Chondrocyte (in vitro differentiated cells): Measurements from ENCODE around the gene PPIE. TPM values are rescaled to one million over a fixed set of nuclear protein-coding genes. Genes with fewer than 3 reads are reported as not detected.

ENCODE experiments used
- DNase-seq: peaks from one replicate; pipeline ENCODE4 v3.0.0; 2021; ENCODE audit warnings: mixed read lengths, low spot score
- H3K27ac Mint-ChIP-seq: one replicate; pipeline ENCODE4 v1.8.0; 2021; ENCODE audit warnings: mild to moderate bottlenecking, moderate library complexity, mixed read lengths; ENCODE audit not compliant: unreplicated experiment
- H3K27me3 Mint-ChIP-seq: 2 replicates; pipeline ENCODE4 v1.8.0; 2021; ENCODE audit warnings: low read depth, mixed read lengths
- H3K36me3 Mint-ChIP-seq: 2 replicates; pipeline ENCODE4 v1.8.0; 2021; ENCODE audit warnings: low read depth, mixed read lengths
- H3K4me1 Mint-ChIP-seq: 2 replicates; pipeline ENCODE4 v1.8.0; 2021; ENCODE audit warnings: low read depth, mild to moderate bottlenecking, mixed read lengths
- H3K4me3 Mint-ChIP-seq: one replicate; pipeline ENCODE4 v1.8.0; 2021; ENCODE audit warnings: mild to moderate bottlenecking, moderate library complexity, mixed read lengths; ENCODE audit not compliant: unreplicated experiment
- H3K9me3 Mint-ChIP-seq: 2 replicates; pipeline ENCODE4 v1.8.0; 2021; ENCODE audit warnings: low read depth, mixed read lengths
- total RNA-seq: library from RNA; stranded (reverse); gene quantifications from 3 replicates; pipeline ENCODE4 v1.2.1, GENCODE V29; 2021
- TF ChIP-seq, protein P1 (sequence below): fragments of 200-600 bp; sonication (generic); IDR thresholded peaks from 2 replicates; pipeline ENCODE4 v1.5.0; 2021; ENCODE audit warnings: antibody characterized with exemption, mild to moderate bottlenecking, moderate library complexity

PPIE gene
- total RNA-seq, 1 donor from 2014 or later = 31.5 TPM

DNA sequence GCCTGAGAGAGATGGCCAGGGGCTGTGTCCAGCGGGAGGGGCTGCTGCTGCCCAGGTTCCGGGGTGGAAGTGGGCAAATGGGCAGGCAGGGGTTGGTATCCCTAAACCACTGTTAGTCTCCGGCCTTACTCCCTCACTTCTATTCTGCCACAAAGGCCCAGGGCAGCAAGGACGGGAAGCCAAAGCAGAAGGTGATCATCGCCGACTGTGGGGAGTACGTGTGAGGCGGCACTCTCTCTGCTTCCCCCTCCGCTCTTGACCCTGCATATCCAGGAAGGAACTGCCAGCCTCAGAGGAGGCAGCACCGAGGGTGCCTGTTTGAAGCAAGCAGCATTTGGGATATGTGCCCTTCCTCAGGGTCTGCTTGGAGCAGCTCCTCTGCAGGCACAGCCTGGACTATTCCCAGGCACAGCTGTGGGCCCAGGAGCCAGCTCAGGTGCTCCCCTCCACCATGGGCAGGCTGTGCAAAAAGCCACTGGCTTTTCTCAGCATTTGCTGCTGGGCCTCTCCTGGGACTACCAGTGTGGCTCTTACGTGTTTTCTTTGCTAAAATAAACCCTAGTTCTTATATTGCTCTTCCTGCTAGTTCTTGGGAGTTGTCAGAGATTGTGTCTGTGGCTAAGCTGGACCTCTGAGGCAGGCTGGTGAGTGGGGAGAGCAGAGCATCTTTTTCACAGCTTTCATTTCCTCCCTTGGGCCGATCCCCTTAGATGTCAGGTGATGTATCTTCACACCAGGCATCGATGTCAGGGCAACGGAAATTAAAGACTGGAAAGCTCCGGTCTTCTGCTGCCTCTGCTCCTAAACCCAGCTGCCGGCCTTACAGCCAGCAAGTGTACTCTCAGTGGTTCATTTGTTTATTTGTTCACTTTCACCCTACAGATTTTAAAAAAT is 14.7 kb downstream of the PPIE start:
- H3K27ac Mint-ChIP-seq = peak overlapping the region; percentile 57
- no peak for DNase-seq
- H3K9me3 Mint-ChIP-seq = no peaks in the 10 kb centered on the region
- peaks cover 39% of the 10 kb centered on the region for H3K36me3 Mint-ChIP-seq
- peaks cover 3% of the 10 kb centered on the region for H3K4me1 Mint-ChIP-seq
- H3K4me3 Mint-ChIP-seq = no peak overlapping the region
- no peaks in the 10 kb centered on the region for H3K27me3 Mint-ChIP-seq
- TF ChIP-seq, protein P1, sequence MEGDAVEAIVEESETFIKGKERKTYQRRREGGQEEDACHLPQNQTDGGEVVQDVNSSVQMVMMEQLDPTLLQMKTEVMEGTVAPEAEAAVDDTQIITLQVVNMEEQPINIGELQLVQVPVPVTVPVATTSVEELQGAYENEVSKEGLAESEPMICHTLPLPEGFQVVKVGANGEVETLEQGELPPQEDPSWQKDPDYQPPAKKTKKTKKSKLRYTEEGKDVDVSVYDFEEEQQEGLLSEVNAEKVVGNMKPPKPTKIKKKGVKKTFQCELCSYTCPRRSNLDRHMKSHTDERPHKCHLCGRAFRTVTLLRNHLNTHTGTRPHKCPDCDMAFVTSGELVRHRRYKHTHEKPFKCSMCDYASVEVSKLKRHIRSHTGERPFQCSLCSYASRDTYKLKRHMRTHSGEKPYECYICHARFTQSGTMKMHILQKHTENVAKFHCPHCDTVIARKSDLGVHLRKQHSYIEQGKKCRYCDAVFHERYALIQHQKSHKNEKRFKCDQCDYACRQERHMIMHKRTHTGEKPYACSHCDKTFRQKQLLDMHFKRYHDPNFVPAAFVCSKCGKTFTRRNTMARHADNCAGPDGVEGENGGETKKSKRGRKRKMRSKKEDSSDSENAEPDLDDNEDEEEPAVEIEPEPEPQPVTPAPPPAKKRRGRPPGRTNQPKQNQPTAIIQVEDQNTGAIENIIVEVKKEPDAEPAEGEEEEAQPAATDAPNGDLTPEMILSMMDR = no peak

DNA sequence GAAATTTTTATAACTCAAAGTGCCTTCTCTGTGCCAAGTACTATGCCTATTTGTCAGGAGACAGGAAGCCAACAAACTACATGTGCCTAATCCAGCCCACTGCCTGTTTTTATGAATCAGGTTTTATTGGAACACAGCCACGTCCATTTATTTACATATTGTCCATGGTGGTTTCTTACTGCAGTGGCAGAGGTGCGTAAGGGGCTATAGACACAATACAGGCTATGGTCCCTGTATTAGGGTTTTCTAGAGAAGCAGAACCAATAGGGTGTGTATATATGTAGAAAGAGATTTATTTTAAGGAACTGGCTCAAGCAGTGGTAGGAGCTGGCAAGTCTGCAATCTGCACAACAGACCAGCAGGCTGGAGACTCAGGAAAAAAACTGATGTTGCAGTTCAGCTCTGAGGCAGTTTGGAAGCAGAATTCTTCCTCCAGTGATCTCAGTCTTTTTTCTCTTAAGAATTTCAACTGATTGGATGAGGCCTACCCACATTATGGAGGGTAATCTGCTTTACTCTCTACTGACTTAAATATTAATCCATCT is 15.4 kb downstream of the PPIE start:
- no peak overlapping the region for H3K4me3 Mint-ChIP-seq
- H3K27me3 Mint-ChIP-seq = no peaks in the 10 kb centered on the region
- peaks cover 38% of the 10 kb centered on the region for H3K36me3 Mint-ChIP-seq
- no peak overlapping the region for H3K27ac Mint-ChIP-seq
- DNase-seq = no peak
- TF ChIP-seq, protein P1 = no peak
- H3K4me1 Mint-ChIP-seq = peaks cover 3% of the 10 kb centered on the region
- H3K9me3 Mint-ChIP-seq = no peaks in the 10 kb centered on the region

DNA sequence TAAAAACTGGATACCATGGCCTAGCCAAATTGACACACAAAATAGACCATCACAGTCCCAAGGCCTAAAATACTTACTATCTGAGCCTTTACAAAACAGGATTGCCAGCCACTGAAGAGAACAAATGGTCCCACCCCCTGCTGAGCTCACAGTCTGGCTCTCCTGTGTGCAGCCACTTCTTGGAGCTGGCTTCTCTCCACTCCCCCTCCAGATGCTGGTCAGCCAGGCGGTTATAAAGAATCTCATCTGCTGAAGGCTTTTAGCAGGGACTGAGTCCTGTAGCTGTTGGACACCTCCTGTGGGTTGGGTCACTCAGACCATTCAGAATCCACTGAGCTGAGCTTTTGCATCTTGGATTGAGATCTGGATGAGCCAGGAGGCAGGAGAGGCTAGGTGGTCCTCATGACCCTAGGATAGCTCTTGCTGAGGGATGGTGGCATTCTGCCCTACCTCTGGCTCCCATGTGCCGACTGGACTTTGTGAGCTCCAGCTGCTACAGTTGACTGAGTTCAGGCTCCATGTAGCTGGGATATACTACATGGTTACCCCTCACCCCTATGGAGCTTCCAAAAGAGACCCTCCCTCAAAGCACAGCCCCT is 16.3 kb downstream of the PPIE start:
- H3K4me3 Mint-ChIP-seq = no peak overlapping the region
- H3K4me1 Mint-ChIP-seq = peaks cover 3% of the 10 kb centered on the region
- H3K27me3 Mint-ChIP-seq = no peaks in the 10 kb centered on the region
- TF ChIP-seq, protein P1 = no peak
- H3K9me3 Mint-ChIP-seq = no peaks in the 10 kb centered on the region
- H3K27ac Mint-ChIP-seq = no peak overlapping the region
- DNase-seq = no peak
- H3K36me3 Mint-ChIP-seq = peaks cover 32% of the 10 kb centered on the region

DNA sequence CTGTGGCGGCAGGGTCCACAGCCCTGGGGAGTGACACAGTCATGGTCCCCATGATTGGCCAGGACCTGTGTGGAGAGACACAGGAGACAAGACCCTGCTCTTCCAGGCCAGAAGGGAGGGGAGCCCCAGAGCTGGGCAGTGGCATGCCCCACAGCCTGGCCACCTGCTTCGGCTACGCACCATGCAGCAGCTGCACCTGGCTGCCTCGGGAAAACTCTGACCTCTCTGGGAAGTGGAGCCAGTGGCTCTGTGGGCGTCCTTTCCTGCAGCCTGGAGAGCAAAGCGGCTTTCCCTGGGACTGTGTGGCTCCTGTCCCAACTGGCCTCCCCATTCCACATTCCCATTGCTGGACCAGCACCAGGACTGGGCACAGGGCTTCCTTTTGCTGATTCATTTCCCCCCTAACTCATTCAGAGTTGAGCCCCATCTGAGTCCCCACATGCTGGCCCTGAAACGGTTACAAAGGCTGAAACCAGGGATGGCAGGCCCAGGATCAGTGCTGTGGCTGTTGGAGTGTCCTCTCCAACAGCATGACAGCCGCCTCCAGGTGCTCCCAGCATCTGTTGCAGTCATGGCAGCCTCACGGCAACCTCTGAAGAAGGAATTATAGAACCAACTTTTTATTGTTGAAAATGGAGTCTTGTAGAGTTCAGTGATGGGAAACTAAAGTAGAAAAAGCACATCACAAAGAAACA is 17.4 kb downstream of the PPIE start:
- H3K27me3 Mint-ChIP-seq = no peaks in the 10 kb centered on the region
- no peak overlapping the region for H3K27ac Mint-ChIP-seq
- no peak for DNase-seq
- no peaks in the 10 kb centered on the region for H3K4me1 Mint-ChIP-seq
- H3K4me3 Mint-ChIP-seq = no peak overlapping the region
- H3K36me3 Mint-ChIP-seq = peaks cover 26% of the 10 kb centered on the region
- no peaks in the 10 kb centered on the region for H3K9me3 Mint-ChIP-seq
- TF ChIP-seq, protein P1 = no peak

DNA sequence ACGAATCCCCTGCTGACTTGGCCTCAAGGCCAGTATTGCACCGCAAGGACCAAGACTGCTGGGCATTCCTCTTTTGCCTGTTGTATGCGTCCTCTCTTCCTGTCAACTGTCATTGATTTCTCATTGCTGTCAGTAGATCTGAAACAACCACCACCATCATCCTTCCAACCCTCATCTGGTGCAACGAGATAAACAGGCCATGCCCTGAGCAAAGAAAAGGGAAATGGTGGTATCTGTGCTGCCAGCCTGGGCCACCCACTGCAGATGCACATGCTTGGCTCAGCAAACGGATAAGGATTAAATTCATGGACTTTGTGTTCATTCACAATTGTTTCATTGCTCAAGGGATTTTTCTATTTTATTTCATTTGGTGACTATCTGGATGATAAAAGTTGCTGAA is 18.8 kb downstream of the PPIE start:
- H3K27me3 Mint-ChIP-seq = no peaks in the 10 kb centered on the region
- TF ChIP-seq, protein P1 = no peak
- no peaks in the 10 kb centered on the region for H3K4me1 Mint-ChIP-seq
- peaks cover 17% of the 10 kb centered on the region for H3K36me3 Mint-ChIP-seq
- no peak overlapping the region for H3K4me3 Mint-ChIP-seq
- no peak overlapping the region for H3K27ac Mint-ChIP-seq
- no peaks in the 10 kb centered on the region for H3K9me3 Mint-ChIP-seq
- DNase-seq = no peak
